H9 (cell line): ENCODE results near the gene TOMM70. TPM values are rescaled to one million over a fixed set of nuclear protein-coding genes. Genes with fewer than 3 reads are reported as not detected.

Source experiments
- DNase-seq: peaks from one replicate; pipeline ENCODE4 v3.0.0-alpha.2; 2017
- H2AFZ ChIP-seq: one replicate; pipeline ENCODE4 v1.6.1; 2013; ENCODE audit warnings: mild to moderate bottlenecking, low read length, control low read depth, moderate library complexity
- H2AK5ac ChIP-seq: 2 replicates; pipeline ENCODE4 v1.6.1; 2013; ENCODE audit warnings: low read length, control low read depth, mixed read lengths; ENCODE audit not compliant: insufficient read length
- H2BK120ac ChIP-seq: one replicate; pipeline ENCODE4 v1.6.1; 2013; ENCODE audit warnings: low read depth, mild to moderate bottlenecking, low read length, control low read depth, inconsistent platforms; ENCODE audit not compliant: poor library complexity, severe bottlenecking
- H2BK12ac ChIP-seq: 2 replicates; pipeline ENCODE4 v1.6.1; 2013; ENCODE audit warnings: low read length, control low read depth, mixed read lengths, low read depth; ENCODE audit not compliant: insufficient read length
- H2BK15ac ChIP-seq: 2 replicates; pipeline ENCODE4 v1.6.1; 2013; ENCODE audit warnings: low read depth, low read length, control low read depth
- H2BK20ac ChIP-seq: one replicate; pipeline ENCODE4 v1.6.1; 2013; ENCODE audit warnings: low read depth, mild to moderate bottlenecking, low read length, control low read depth, inconsistent platforms; ENCODE audit not compliant: poor library complexity, severe bottlenecking
- H2BK5ac ChIP-seq: 2 replicates; pipeline ENCODE4 v1.6.1; 2013; ENCODE audit warnings: low read length, control low read depth, mixed read lengths; ENCODE audit not compliant: insufficient read length
- H3K14ac ChIP-seq: 2 replicates; pipeline ENCODE4 v1.6.1; 2013; ENCODE audit warnings: low read length, control low read depth; ENCODE audit not compliant: insufficient read depth
- H3K18ac ChIP-seq: 2 replicates; pipeline ENCODE4 v1.6.1; 2013; ENCODE audit warnings: low read depth, mild to moderate bottlenecking, mixed read lengths, low read length, control low read depth; ENCODE audit not compliant: insufficient read length
- H3K23ac ChIP-seq: 2 replicates; pipeline ENCODE4 v1.6.1; 2013; ENCODE audit warnings: low read length, control low read depth, mixed read lengths, low read depth; ENCODE audit not compliant: insufficient read length
- H3K23me2 ChIP-seq: 2 replicates; pipeline ENCODE4 v1.6.1; 2013; ENCODE audit warnings: low read depth, mild to moderate bottlenecking, mixed read lengths, low read length, control low read depth; ENCODE audit not compliant: insufficient read length, poor library complexity, severe bottlenecking
- H3K27ac ChIP-seq: 2 replicates; pipeline ENCODE4 v1.5.1; 2013; ENCODE audit warnings: low read length, control low read depth, mixed read lengths, low read depth; ENCODE audit not compliant: insufficient read length
- H3K27me3 ChIP-seq: 2 replicates; pipeline ENCODE4 v1.6.1; 2013; ENCODE audit warnings: low read length, control low read depth, inconsistent platforms; ENCODE audit not compliant: insufficient read depth
- H3K4ac ChIP-seq: 2 replicates; pipeline ENCODE4 v1.6.1; 2013; ENCODE audit warnings: low read depth, mild to moderate bottlenecking, control low read depth, inconsistent platforms, low read length, moderate library complexity
- H3K4me1 ChIP-seq: 2 replicates; pipeline ENCODE4 v1.6.1; 2013; ENCODE audit warnings: low read length, control low read depth, inconsistent platforms; ENCODE audit not compliant: insufficient read depth
- H3K4me2 ChIP-seq: 2 replicates; pipeline ENCODE4 v1.6.1; 2013; ENCODE audit warnings: low read length, control low read depth, mixed read lengths; ENCODE audit not compliant: insufficient read length, insufficient read depth
- H3K56ac ChIP-seq: 2 replicates; pipeline ENCODE4 v1.6.1; 2013; ENCODE audit warnings: low read depth, mild to moderate bottlenecking, mixed read lengths, low read length, control low read depth; ENCODE audit not compliant: insufficient read length
- H3K79me1 ChIP-seq: 2 replicates; pipeline ENCODE4 v1.6.1; 2013; ENCODE audit warnings: low read depth, mild to moderate bottlenecking, moderate library complexity, low read length, control low read depth, inconsistent platforms; ENCODE audit not compliant: insufficient read depth, poor library complexity, severe bottlenecking
- H3K79me2 ChIP-seq: 2 replicates; pipeline ENCODE4 v1.6.1; 2013; ENCODE audit warnings: low read length, control low read depth, inconsistent platforms; ENCODE audit not compliant: insufficient read depth
- H3K9ac ChIP-seq: 2 replicates; pipeline ENCODE4 v1.6.1; 2013; ENCODE audit warnings: low read length, control low read depth, mixed read lengths; ENCODE audit not compliant: insufficient read length; ENCODE audit errors: extremely low read depth
- H3K9me3 ChIP-seq: one replicate; pipeline ENCODE4 v1.6.1; 2013; ENCODE audit warnings: low read depth, low read length, inconsistent platforms; ENCODE audit not compliant: control insufficient read depth
- H3T11ph ChIP-seq: one replicate; pipeline ENCODE4 v1.6.1; 2013; ENCODE audit warnings: mild to moderate bottlenecking, low read length, control low read depth, inconsistent platforms
- H4K20me1 ChIP-seq: one replicate; pipeline ENCODE4 v1.6.1; 2013; ENCODE audit not compliant: control insufficient read depth, insufficient read length, insufficient read depth
- H4K5ac ChIP-seq: 2 replicates; pipeline ENCODE4 v1.6.1; 2013; ENCODE audit warnings: low read depth, mild to moderate bottlenecking, mixed read lengths, low read length, control low read depth; ENCODE audit not compliant: insufficient read length
- H4K8ac ChIP-seq: replicated peaks from 2 replicates; pipeline ENCODE4 v1.6.1; 2013; ENCODE audit warnings: low read length, control low read depth, mixed read lengths, low read depth; ENCODE audit not compliant: insufficient read length
- H4K91ac ChIP-seq: 2 replicates; pipeline ENCODE4 v1.6.1; 2013; ENCODE audit warnings: low read depth, mild to moderate bottlenecking, moderate library complexity, mixed read lengths, low read length, control low read depth; ENCODE audit not compliant: insufficient read length
- H3K27ac Mint-ChIP-seq, 3 experiments: 2 replicates in 2 of 3; 3 replicates in 1 of 3; pipeline ENCODE4 v1.8.0; 2020 to 2021; ENCODE audit warnings: mixed read lengths in 3 of 3, mild to moderate bottlenecking in 1 of 3, moderate library complexity in 1 of 3
- H3K27me3 Mint-ChIP-seq: 2 replicates; pipeline ENCODE4 v1.8.0; 2021; ENCODE audit warnings: low read depth, mild to moderate bottlenecking, moderate library complexity, mixed read lengths
- H3K36me3 Mint-ChIP-seq, 3 experiments: 2 replicates in 2 of 3; 3 replicates in 1 of 3; pipeline ENCODE4 v1.8.0; 2020 to 2021; ENCODE audit warnings: low read depth in 3 of 3, mixed read lengths in 3 of 3; ENCODE audit not compliant: insufficient read depth in 1 of 3
- H3K4me1 Mint-ChIP-seq, 2 experiments: 2 replicates each; pipeline ENCODE4 v1.8.0; 2020; ENCODE audit warnings: mixed read lengths in 2 of 2
- H3K4me3 Mint-ChIP-seq, 2 experiments: 2 replicates in 1 of 2; 3 replicates in 1 of 2; pipeline ENCODE4 v1.8.0; 2020 to 2021; ENCODE audit warnings: mild to moderate bottlenecking in 2 of 2, mixed read lengths in 2 of 2, moderate library complexity in 1 of 2
- H3K9me3 Mint-ChIP-seq, 2 experiments: 2 replicates in 1 of 2; 3 replicates in 1 of 2; pipeline ENCODE4 v1.8.0; 2020; ENCODE audit warnings: mild to moderate bottlenecking in 2 of 2, mixed read lengths in 2 of 2, moderate library complexity in 1 of 2
- CTCF ChIP-seq: fragments of 200-600 bp; sonication (generic); conservative IDR thresholded peaks from 3 replicates; pipeline ENCODE4 v1.8.0; 2021; ENCODE audit warnings: antibody characterized with exemption, mild to moderate bottlenecking
- WGBS: extraction: QIAGEN DNeasy Blood & Tissue Kit; methylation state at CpG from one replicate; pipeline ENCODE4 v1.1.7; 2013; ENCODE audit warnings: missing lambda C conversion rate, low lambda C conversion rate, mixed read lengths; ENCODE audit not compliant: insufficient read length; ENCODE audit errors: extremely low coverage; 5-methylcytosine and 5-hydroxymethylcytosine counted together
- total RNA-seq: library from RNA; stranded (reverse); gene quantifications from 2 replicates; pipeline ENCODE4 v1.2.1, GENCODE V29; 2021

Gene TOMM70
- total RNA-seq, 1 experiment from 2014 or later: 53.0 TPM

DNA sequence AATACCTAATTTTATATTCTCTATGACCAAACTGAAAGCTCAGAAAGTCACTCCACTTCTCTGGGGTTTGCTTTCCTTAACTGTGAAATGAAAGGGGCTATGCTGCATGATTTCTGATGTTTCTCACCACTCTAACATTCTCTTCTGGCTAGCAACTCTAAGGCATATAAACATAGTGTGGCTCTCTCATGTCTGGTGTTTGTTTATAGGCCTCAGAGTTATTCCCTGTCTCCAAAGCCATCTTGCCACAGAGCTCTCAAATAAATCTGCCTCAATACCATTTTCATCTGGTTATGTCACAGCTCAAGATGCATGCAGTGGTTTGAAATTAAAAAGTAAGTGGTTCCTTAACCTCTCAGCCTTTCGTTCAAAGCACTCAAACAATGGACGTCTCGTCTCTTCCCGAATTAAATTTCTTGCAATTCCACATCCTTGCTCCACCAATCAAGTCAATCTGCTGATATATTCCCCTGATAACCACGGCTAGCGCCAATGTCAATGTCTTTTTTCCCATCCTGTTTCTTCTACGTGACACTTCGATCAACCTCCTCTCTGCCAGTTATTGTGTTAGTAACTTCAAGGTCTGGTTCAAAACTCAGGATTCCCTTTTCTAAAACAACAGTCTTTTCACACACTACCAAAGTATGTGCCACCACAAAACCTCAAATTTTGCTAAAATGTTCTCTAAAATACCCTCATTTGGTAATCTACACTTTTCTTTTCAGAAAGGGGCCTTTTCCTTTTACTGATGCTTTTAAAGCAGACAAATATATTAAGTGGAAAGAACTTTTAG lies 16.0 kb downstream of the TOMM70 start:
- Histone ChIP-seq H3K9ac (no peak overlapping the region), H2AFZ (no peak overlapping the region), H4K5ac (no peak overlapping the region), H2BK12ac (no peak overlapping the region), H3K4me2 (no peak overlapping the region), H3K27me3 (no peaks in the 10 kb centered on the region), H4K20me1 (no peaks in the 10 kb centered on the region), H4K91ac (no peak overlapping the region), H3K23me2 (no peaks in the 10 kb centered on the region), H3K18ac (no peak overlapping the region), H3K4me1 (no peaks in the 10 kb centered on the region), H3K4ac (no peak overlapping the region), H3K79me2 (peaks cover 5% of the 10 kb centered on the region; the same call in 1 of the 2 replicates), H3K9me3 (no peaks in the 10 kb centered on the region), H3K79me1 (peaks cover 4% of the 10 kb centered on the region), H2AK5ac (no peak overlapping the region), H3T11ph (no peak overlapping the region), H2BK120ac (no peak overlapping the region), H3K27ac (no peak overlapping the region), H3K56ac (no peak overlapping the region), H4K8ac (no peak overlapping the region), H2BK20ac (no peak overlapping the region), H3K23ac (no peak overlapping the region), H2BK5ac (no peak overlapping the region), H2BK15ac (no peak overlapping the region), H3K14ac (no peak overlapping the region)
- no peak for DNase-seq
- no CpG with 5 or more reads among the region's 8 CpGs for WGBS
- peaks cover 0 to 3% of the 10 kb centered on the region in 2 experiments; a peak in 2 of 5 replicates for H3K9me3 Mint-ChIP-seq
- no peaks in the 10 kb centered on the region for H3K27me3 Mint-ChIP-seq
- TF ChIP-seq CTCF: no peak
- H3K4me1 Mint-ChIP-seq: no peaks in the 10 kb centered on the region
- no peak overlapping the region for H3K4me3 Mint-ChIP-seq
- H3K36me3 Mint-ChIP-seq: peaks cover 26 to 55% (median 50%) of the 10 kb centered on the region in 3 experiments
- H3K27ac Mint-ChIP-seq: no peak overlapping the region; a peak in 1 of 7 replicates
